Fibroblast of lung (primary cell): ENCODE measurements around the gene IGSF21.

ENCODE experiments used
- EZH2 ChIP-seq: IDR thresholded peaks from 2 replicates; pipeline ENCODE4 v1.5.1; 2012; ENCODE audit warnings: low read length, control low read depth, mild to moderate bottlenecking; ENCODE audit errors: missing control alignments
- TF ChIP-seq, protein P1 (sequence below), 2 donors: IDR thresholded peaks in 1 of 2; conservative IDR thresholded peaks in 1 of 2; 1 replicate in 1 of 2; 2 replicates in 1 of 2; pipeline ENCODE4 v1.5.1; 2011 to 2012; ENCODE audit warnings: low read length in 2 of 2, control low read depth in 1 of 2, inconsistent platforms in 1 of 2, low read depth in 1 of 2, mild to moderate bottlenecking in 1 of 2

DNA sequence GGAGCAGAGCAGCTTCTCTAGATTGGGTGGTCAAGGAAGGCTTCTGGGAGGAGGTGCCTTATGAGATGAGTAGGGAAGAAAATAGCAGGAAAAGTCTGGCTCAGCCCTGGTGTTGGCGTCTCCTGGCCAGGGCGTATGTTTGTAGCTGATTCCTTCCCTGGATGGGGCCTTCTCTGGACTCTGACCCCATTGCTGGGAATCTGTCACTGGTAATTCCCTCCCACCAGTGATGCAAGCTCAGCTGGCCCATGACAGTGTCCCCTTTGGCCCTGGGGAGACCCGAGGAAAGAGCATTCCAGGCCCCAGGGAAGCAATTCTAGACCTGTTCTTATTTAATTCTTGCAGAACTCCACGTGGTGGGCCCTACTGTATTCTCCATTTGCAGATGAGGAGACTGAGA, 20.7 kb downstream of the IGSF21 start:
- TF ChIP-seq, protein P1, sequence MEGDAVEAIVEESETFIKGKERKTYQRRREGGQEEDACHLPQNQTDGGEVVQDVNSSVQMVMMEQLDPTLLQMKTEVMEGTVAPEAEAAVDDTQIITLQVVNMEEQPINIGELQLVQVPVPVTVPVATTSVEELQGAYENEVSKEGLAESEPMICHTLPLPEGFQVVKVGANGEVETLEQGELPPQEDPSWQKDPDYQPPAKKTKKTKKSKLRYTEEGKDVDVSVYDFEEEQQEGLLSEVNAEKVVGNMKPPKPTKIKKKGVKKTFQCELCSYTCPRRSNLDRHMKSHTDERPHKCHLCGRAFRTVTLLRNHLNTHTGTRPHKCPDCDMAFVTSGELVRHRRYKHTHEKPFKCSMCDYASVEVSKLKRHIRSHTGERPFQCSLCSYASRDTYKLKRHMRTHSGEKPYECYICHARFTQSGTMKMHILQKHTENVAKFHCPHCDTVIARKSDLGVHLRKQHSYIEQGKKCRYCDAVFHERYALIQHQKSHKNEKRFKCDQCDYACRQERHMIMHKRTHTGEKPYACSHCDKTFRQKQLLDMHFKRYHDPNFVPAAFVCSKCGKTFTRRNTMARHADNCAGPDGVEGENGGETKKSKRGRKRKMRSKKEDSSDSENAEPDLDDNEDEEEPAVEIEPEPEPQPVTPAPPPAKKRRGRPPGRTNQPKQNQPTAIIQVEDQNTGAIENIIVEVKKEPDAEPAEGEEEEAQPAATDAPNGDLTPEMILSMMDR (conservative IDR thresholded peaks at IDR 0.05 in 1 of 2, IDR thresholded peaks at IDR 0.05 in 1 of 2; ENCODE audit: low read depth in 1 of 2, low read length in 2 of 2), result no peak
- TF ChIP-seq EZH2, result no peak
